Neuronal stem cell (in vitro differentiated cells): ENCODE measurements around the gene NLRP3.

ENCODE experiments used
- DNase-seq: peaks from one replicate; pipeline ENCODE4 v3.0.0-alpha.2; 2013; ENCODE audit warnings: low spot score
- H2AFZ ChIP-seq: one replicate; pipeline ENCODE4 v1.6.1; 2013; ENCODE audit warnings: mild to moderate bottlenecking, low read length, inconsistent platforms
- H2AK5ac ChIP-seq: 2 replicates; pipeline ENCODE4 v1.6.1; 2013; ENCODE audit warnings: low read depth, mild to moderate bottlenecking, inconsistent platforms, low read length, moderate library complexity, mixed read lengths
- H2BK120ac ChIP-seq: 2 replicates; pipeline ENCODE4 v1.6.1; 2013; ENCODE audit warnings: low read depth, mild to moderate bottlenecking, inconsistent platforms, low read length, moderate library complexity, mixed read lengths
- H2BK12ac ChIP-seq: one replicate; pipeline ENCODE4 v1.6.1; 2013; ENCODE audit warnings: low read length, inconsistent platforms
- H2BK15ac ChIP-seq: 2 replicates; pipeline ENCODE4 v1.6.1; 2013; ENCODE audit warnings: mild to moderate bottlenecking, low read length, inconsistent platforms, mixed read lengths
- H2BK5ac ChIP-seq: one replicate; pipeline ENCODE4 v1.6.1; 2013; ENCODE audit warnings: inconsistent platforms, mild to moderate bottlenecking, low read length, moderate library complexity
- H3K14ac ChIP-seq: one replicate; pipeline ENCODE4 v1.6.1; 2013; ENCODE audit warnings: low read length, inconsistent platforms
- H3K18ac ChIP-seq: 2 replicates; pipeline ENCODE4 v1.6.1; 2013; ENCODE audit warnings: low read length, inconsistent platforms
- H3K23ac ChIP-seq: 2 replicates; pipeline ENCODE4 v1.6.1; 2013; ENCODE audit warnings: low read depth, mild to moderate bottlenecking, mixed read lengths, low read length, inconsistent platforms; ENCODE audit not compliant: poor library complexity
- H3K27ac ChIP-seq: replicated peaks from 3 replicates; pipeline ENCODE4 v1.5.1; 2013; ENCODE audit warnings: low read length, inconsistent platforms
- H3K27me3 ChIP-seq, 3 experiments: 2 replicates each; pipeline ENCODE4 v1.6.1; 2013; ENCODE audit warnings: low read length in 3 of 3, mild to moderate bottlenecking in 2 of 3, inconsistent platforms in 1 of 3, low read depth in 1 of 3, mixed read lengths in 1 of 3, moderate library complexity in 1 of 3; ENCODE audit not compliant: control insufficient read depth in 3 of 3, insufficient read depth in 3 of 3
- H3K36me3 ChIP-seq, 2 donors: replicated peaks in 1 of 2; 2 replicates each; pipeline ENCODE4 v1.6.1; 2013; ENCODE audit warnings: low read length in 2 of 2; ENCODE audit not compliant: control insufficient read depth in 2 of 2, insufficient read depth in 2 of 2
- H3K4ac ChIP-seq: 2 replicates; pipeline ENCODE4 v1.6.1; 2013; ENCODE audit warnings: inconsistent platforms, mild to moderate bottlenecking, low read length, moderate library complexity
- H3K4me1 ChIP-seq, 2 donors: 1 replicate in 1 of 2; 2 replicates in 1 of 2; pipeline ENCODE4 v1.6.1; 2013; ENCODE audit warnings: low read length in 2 of 2, low read depth in 1 of 2; ENCODE audit not compliant: control insufficient read depth in 2 of 2, insufficient read depth in 1 of 2
- H3K4me2 ChIP-seq: one replicate; pipeline ENCODE4 v1.6.1; 2013; ENCODE audit warnings: mild to moderate bottlenecking, low read length, inconsistent platforms; ENCODE audit not compliant: insufficient read depth, poor library complexity, severe bottlenecking
- H3K4me3 ChIP-seq, 2 donors: 2 replicates each; pipeline ENCODE4 v1.5.1; 2013; ENCODE audit warnings: low read length in 2 of 2, mild to moderate bottlenecking in 2 of 2, inconsistent platforms in 1 of 2, moderate library complexity in 1 of 2
- H3K79me1 ChIP-seq: one replicate; pipeline ENCODE4 v1.6.1; 2013; ENCODE audit warnings: low read depth, mild to moderate bottlenecking, inconsistent platforms, low read length, moderate library complexity
- H3K9ac ChIP-seq: one replicate; pipeline ENCODE4 v1.6.1; 2013; ENCODE audit warnings: mild to moderate bottlenecking, low read depth, low read length, inconsistent platforms; ENCODE audit not compliant: poor library complexity
- H3K9me3 ChIP-seq, 2 donors: replicated peaks in 1 of 2; 2 replicates each; pipeline versions ENCODE3 to v1.6.1; 2013; ENCODE audit warnings: low read length in 2 of 2, mild to moderate bottlenecking in 2 of 2, inconsistent platforms in 1 of 2, low read depth in 1 of 2, mixed read lengths in 1 of 2, moderate library complexity in 1 of 2; ENCODE audit not compliant: control insufficient read depth in 2 of 2, insufficient read depth in 1 of 2
- H4K8ac ChIP-seq: one replicate; pipeline ENCODE4 v1.6.1; 2013; ENCODE audit warnings: low read depth, mild to moderate bottlenecking, inconsistent platforms, low read length, moderate library complexity
- H4K91ac ChIP-seq: one replicate; pipeline ENCODE4 v1.6.1; 2013; ENCODE audit warnings: low read length, low read depth, mild to moderate bottlenecking, inconsistent platforms; ENCODE audit not compliant: poor library complexity
- WGBS, 2 donors: extraction: QIAGEN DNeasy Blood & Tissue Kit; methylation state at CpG; one replicate each; pipeline ENCODE4 v1.1.7; 2013; ENCODE audit warnings: missing lambda C conversion rate in 2 of 2, mixed read lengths in 1 of 2; ENCODE audit not compliant: insufficient read length in 2 of 2, insufficient replicate concordance in 1 of 2; ENCODE audit errors: extremely low coverage in 2 of 2; 5-methylcytosine and 5-hydroxymethylcytosine counted together

NLRP3 gene

GRCh38 chr1:247367786-247368422 lies 48.1 kb upstream of the NLRP3 start:
- no CpG with 5 or more reads among the region's 6 CpGs for whole genome bisulfite sequencing, 2 donors
- H4K91ac ChIP-seq, result no peak overlapping the region
- no peak overlapping the region for H2BK12ac ChIP-seq
- H3K4me1 ChIP-seq, result peaks cover 0 to 13% of the 10 kb centered on the region in 2 donors
- H3K9me3 ChIP-seq, result peaks cover 0 to 31% of the 10 kb centered on the region in 2 donors
- no peak overlapping the region for H2BK15ac ChIP-seq
- no peak overlapping the region for H3K4me3 ChIP-seq
- H2BK120ac ChIP-seq, result no peak overlapping the region
- no peak overlapping the region for H4K8ac ChIP-seq
- no peak overlapping the region for H3K27ac ChIP-seq
- no peak overlapping the region for H3K4ac ChIP-seq
- no peak overlapping the region for H2AK5ac ChIP-seq
- no peaks in the 10 kb centered on the region for H3K36me3 ChIP-seq
- no peak overlapping the region for H3K18ac ChIP-seq
- no peaks in the 10 kb centered on the region for H3K27me3 ChIP-seq
- no peaks in the 10 kb centered on the region for H3K79me1 ChIP-seq
- no peak overlapping the region for H3K23ac ChIP-seq
- no peak overlapping the region for H3K14ac ChIP-seq
- no peak overlapping the region for H3K9ac ChIP-seq
- DNase-seq, result no peak
- H2AFZ ChIP-seq, result peak overlapping the region; percentile 26
- no peak overlapping the region for H2BK5ac ChIP-seq
- no peak overlapping the region for H3K4me2 ChIP-seq

GRCh38 chr1:247368490-247369145 lies 47.4 kb upstream of the NLRP3 start:
- H3K4ac ChIP-seq, result no peak overlapping the region
- H2BK120ac ChIP-seq, result no peak overlapping the region
- no peak for DNase-seq
- peaks cover 0 to 13% of the 10 kb centered on the region in 2 donors for H3K4me1 ChIP-seq
- H3K14ac ChIP-seq, result no peak overlapping the region
- no peaks in the 10 kb centered on the region for H3K79me1 ChIP-seq
- H3K18ac ChIP-seq, result no peak overlapping the region
- H3K4me3 ChIP-seq, result no peak overlapping the region
- H3K9me3 ChIP-seq, result peaks cover 0 to 31% of the 10 kb centered on the region in 2 donors
- H2BK5ac ChIP-seq, result no peak overlapping the region
- no peak overlapping the region for H2AK5ac ChIP-seq
- no peak overlapping the region for H3K23ac ChIP-seq
- no peak overlapping the region for H3K27ac ChIP-seq
- H2BK12ac ChIP-seq, result no peak overlapping the region
- no peaks in the 10 kb centered on the region for H3K27me3 ChIP-seq
- no CpG with 5 or more reads among the region's 7 CpGs for WGBS, 2 donors
- H3K36me3 ChIP-seq, result no peaks in the 10 kb centered on the region
- H2AFZ ChIP-seq, result peak overlapping the region; percentile 26
- no peak overlapping the region for H4K91ac ChIP-seq
- H4K8ac ChIP-seq, result no peak overlapping the region
- no peak overlapping the region for H2BK15ac ChIP-seq
- no peak overlapping the region for H3K4me2 ChIP-seq
- no peak overlapping the region for H3K9ac ChIP-seq

- Histone ChIP-seq H2BK120ac (no peak overlapping the region), H3K27ac (no peak overlapping the region), H2AFZ (peak overlapping the region; percentile 34), H3K4me1 (peaks cover 0 to 17% of the 10 kb centered on the region in 2 donors), H3K9me3 (peaks cover 3 to 31% of the 10 kb centered on the region in 2 donors), H2BK15ac (no peak overlapping the region), H4K8ac (no peak overlapping the region), H4K91ac (no peak overlapping the region), H2AK5ac (no peak overlapping the region), H2BK5ac (no peak overlapping the region), H2BK12ac (no peak overlapping the region), H3K27me3 (no peaks in the 10 kb centered on the region), H3K79me1 (no peaks in the 10 kb centered on the region), H3K9ac (no peak overlapping the region), H3K14ac (no peak overlapping the region), H3K4me3 (no peak overlapping the region), H3K36me3 (no peaks in the 10 kb centered on the region), H3K4me2 (no peak overlapping the region), H3K23ac (no peak overlapping the region), H3K18ac (no peak overlapping the region), H3K4ac (no peak overlapping the region)
- WGBS, 2 donors, result no CpG with 5 or more reads among the region's 16 CpGs
- no peak for DNase-seq
Observed at GRCh38 chr1:247370786-247371732, 44.9 kb upstream of the NLRP3 start.
